Gastroesophageal sphincter (tissue), 4 donors: Measurements from ENCODE around the gene TBCK. TPM values are rescaled to one million over a fixed set of nuclear protein-coding genes. Genes with fewer than 3 reads are reported as not detected.

Experiments
- ATAC-seq: fragments of 150-250 bp; one replicate; pipeline ENCODE4 v1.9.1; 2016; ENCODE audit warnings: mild to moderate bottlenecking, moderate library complexity
- H3K27ac ChIP-seq, 4 donors: fragments of 200-600 bp; sonication (generic) in 3 of 4; 1 replicate in 3 of 4; 2 replicates in 1 of 4; pipeline ENCODE4 v1.5.1; 2016 to 2019
- H3K27me3 ChIP-seq: fragments of 200-600 bp; sonication (generic); one replicate; pipeline ENCODE4 v1.5.1; 2019
- H3K36me3 ChIP-seq, 2 donors: fragments of 200-600 bp; sonication (generic); one replicate each; pipeline ENCODE4 v1.5.1; 2019; ENCODE audit warnings: control low read depth in 1 of 2
- H3K4me1 ChIP-seq, 3 donors: fragments of 200-600 bp; sonication (generic); 1 replicate in 2 of 3; 2 replicates in 1 of 3; pipeline ENCODE4 v1.5.1; 2016 to 2019; ENCODE audit warnings: control low read depth in 2 of 3
- H3K4me3 ChIP-seq, 2 donors: fragments of 200-600 bp; sonication (generic); one replicate each; pipeline ENCODE4 v1.5.1; 2019; ENCODE audit warnings: mild to moderate bottlenecking in 1 of 2, moderate library complexity in 1 of 2
- H3K9me3 ChIP-seq, 3 donors: fragments of 200-600 bp; sonication (generic); one replicate each; pipeline ENCODE4 v1.5.1; 2017 to 2019; ENCODE audit warnings: control low read depth in 2 of 3
- EP300 ChIP-seq: sonication (generic); formaldehyde crosslinking; IDR thresholded peaks from one replicate; pipeline ENCODE4 v1.6.1; 2017; ENCODE audit warnings: antibody characterized with exemption, mild to moderate bottlenecking
- POLR2A ChIP-seq, 2 donors: fragments of 450-650 bp; IDR thresholded peaks; one replicate each; pipeline ENCODE4 v1.6.1; 2017; ENCODE audit warnings: antibody characterized with exemption in 2 of 2, mild to moderate bottlenecking in 2 of 2, moderate library complexity in 1 of 2
- POLR2AphosphoS5 ChIP-seq: sonication (generic); formaldehyde crosslinking; IDR thresholded peaks from one replicate; pipeline ENCODE4 v1.6.1; 2017; ENCODE audit warnings: antibody characterized with exemption
- WGBS, 2 donors: methylation state at CpG; one replicate each; pipeline ENCODE4 v1.1.5; 2018; ENCODE audit warnings: low coverage in 1 of 2; 5-methylcytosine and 5-hydroxymethylcytosine counted together
- total RNA-seq, 4 donors: library from RNA; depleted of rRNA; stranded (reverse); fragments of >200 nt; gene quantifications; one replicate each; pipeline ENCODE4 v1.1.0, GENCODE V29; 2016
- TF ChIP-seq, protein P1 (sequence below), 4 experiments: fragments of 200-600 bp in 2 of 4; fragments of 450-650 bp in 2 of 4; sonication (generic) in 1 of 4; IDR thresholded peaks; one replicate each; pipeline ENCODE4 v1.5.1; 2017 to 2019; ENCODE audit warnings: antibody characterized with exemption in 4 of 4, mild to moderate bottlenecking in 2 of 4, moderate library complexity in 2 of 4

The TBCK gene
- total RNA-seq, 4 donors from 2014 or later, result 18.9 to 42.0 (median 20.9) TPM

DNA sequence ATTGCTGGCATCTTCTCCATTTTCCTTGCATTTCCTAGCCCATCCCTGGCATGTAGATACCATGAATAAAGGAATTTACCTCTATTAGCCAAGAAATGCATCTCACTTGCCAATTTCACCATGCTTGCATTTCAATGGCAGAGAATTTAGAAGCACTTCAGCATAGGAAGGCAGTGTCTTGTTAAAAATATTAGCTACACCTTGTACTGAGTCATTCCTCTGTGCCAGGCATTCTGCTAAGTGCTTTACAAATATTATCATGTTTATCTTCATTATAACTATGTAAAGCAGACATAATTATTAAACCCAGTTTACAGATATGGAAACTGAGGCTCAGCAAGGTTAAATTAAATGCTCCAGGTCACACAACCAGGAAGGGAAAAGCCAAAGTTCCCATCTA lies 282.5 kb downstream of the TBCK start:
- TF ChIP-seq POLR2AphosphoS5 (no peak), EP300 (no peak)
- Histone ChIP-seq H3K36me3 (no peaks in the 10 kb centered on the region), H3K4me1 (peaks cover 0 to 9% (median 0%) of the 10 kb centered on the region in 3 donors), H3K9me3 (peaks cover 0 to 10% (median 0%) of the 10 kb centered on the region in 3 donors), H3K4me3 (no peak overlapping the region), H3K27me3 (no peaks in the 10 kb centered on the region), H3K27ac (no peak overlapping the region)
- no peak for ATAC-seq

DNA sequence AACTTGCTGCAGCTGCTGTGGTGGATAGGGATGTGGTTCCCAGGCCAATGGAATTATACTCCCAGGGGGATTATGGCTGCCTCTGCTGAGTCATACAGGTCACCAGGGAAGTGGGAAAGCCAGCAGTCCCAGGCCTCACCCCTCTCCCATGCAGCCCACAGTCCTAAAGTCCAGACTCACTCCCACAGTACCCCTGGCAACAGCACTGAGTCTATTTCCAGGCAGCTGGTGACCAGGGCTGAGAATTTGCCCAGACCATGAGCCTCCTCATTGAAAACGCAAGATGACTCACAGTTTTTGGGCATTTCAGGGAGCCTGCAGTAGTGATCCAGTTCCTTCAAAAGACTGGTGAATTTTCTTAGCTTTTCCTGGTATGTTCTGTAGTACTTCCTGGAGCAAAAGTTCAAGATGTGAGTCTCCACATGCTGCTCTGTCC lies 283.1 kb downstream of the TBCK start:
- TF ChIP-seq EP300 (no peak), POLR2A (IDR thresholded peaks at IDR 0.05) (no peak), POLR2AphosphoS5 (no peak)
- TF ChIP-seq, protein P1, sequence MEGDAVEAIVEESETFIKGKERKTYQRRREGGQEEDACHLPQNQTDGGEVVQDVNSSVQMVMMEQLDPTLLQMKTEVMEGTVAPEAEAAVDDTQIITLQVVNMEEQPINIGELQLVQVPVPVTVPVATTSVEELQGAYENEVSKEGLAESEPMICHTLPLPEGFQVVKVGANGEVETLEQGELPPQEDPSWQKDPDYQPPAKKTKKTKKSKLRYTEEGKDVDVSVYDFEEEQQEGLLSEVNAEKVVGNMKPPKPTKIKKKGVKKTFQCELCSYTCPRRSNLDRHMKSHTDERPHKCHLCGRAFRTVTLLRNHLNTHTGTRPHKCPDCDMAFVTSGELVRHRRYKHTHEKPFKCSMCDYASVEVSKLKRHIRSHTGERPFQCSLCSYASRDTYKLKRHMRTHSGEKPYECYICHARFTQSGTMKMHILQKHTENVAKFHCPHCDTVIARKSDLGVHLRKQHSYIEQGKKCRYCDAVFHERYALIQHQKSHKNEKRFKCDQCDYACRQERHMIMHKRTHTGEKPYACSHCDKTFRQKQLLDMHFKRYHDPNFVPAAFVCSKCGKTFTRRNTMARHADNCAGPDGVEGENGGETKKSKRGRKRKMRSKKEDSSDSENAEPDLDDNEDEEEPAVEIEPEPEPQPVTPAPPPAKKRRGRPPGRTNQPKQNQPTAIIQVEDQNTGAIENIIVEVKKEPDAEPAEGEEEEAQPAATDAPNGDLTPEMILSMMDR (IDR thresholded peaks at IDR 0.05), result no peak

DNA sequence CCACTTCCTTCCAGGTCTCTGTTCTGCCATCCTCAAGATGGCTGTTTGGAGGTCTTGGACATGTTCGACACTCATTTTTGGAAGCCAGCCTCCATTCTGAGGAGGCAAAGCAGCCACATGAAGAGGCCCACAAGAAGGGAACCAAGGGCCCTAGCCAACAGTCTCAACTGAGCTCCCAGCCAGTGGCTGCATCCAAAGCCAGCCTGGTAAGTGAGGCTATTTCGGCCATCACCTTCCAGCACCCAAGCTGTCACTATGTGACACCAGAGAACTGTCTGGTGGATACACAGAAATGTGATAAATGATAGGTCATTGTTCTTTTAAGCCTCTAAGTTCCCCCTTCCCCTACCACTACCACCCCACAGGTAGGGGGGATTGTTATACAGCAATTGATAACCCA lies 293.6 kb downstream of the TBCK start:
- no peak overlapping the region for H3K27ac ChIP-seq
- H3K27me3 ChIP-seq, result no peaks in the 10 kb centered on the region
- peak; percentile 7 for ATAC-seq
- H3K4me1 ChIP-seq, result peaks cover 0 to 7% (median 0%) of the 10 kb centered on the region in 3 donors
- 100% methylated on average over 1 of the region's 2 CpGs; no CpG with 5 or more reads in 1 of the 2 donors for WGBS, 2 donors
- no peak overlapping the region for H3K4me3 ChIP-seq
- no peaks in the 10 kb centered on the region for H3K9me3 ChIP-seq
- TF ChIP-seq, protein P1 (IDR thresholded peaks at IDR 0.05), result no peak
- H3K36me3 ChIP-seq, result no peaks in the 10 kb centered on the region

More for the DNA sequence above, 283.1 kb downstream of the TBCK start:
- no peak for ATAC-seq
- Histone ChIP-seq H3K27ac (no peak overlapping the region), H3K27me3 (no peaks in the 10 kb centered on the region), H3K36me3 (no peaks in the 10 kb centered on the region), H3K9me3 (peaks cover 0 to 10% (median 0%) of the 10 kb centered on the region in 3 donors), H3K4me3 (no peak overlapping the region), H3K4me1 (peaks cover 0 to 9% (median 0%) of the 10 kb centered on the region in 3 donors)
- 75 to 86% methylated on average over 1 of the region's 1 CpG for WGBS, 2 donors

DNA sequence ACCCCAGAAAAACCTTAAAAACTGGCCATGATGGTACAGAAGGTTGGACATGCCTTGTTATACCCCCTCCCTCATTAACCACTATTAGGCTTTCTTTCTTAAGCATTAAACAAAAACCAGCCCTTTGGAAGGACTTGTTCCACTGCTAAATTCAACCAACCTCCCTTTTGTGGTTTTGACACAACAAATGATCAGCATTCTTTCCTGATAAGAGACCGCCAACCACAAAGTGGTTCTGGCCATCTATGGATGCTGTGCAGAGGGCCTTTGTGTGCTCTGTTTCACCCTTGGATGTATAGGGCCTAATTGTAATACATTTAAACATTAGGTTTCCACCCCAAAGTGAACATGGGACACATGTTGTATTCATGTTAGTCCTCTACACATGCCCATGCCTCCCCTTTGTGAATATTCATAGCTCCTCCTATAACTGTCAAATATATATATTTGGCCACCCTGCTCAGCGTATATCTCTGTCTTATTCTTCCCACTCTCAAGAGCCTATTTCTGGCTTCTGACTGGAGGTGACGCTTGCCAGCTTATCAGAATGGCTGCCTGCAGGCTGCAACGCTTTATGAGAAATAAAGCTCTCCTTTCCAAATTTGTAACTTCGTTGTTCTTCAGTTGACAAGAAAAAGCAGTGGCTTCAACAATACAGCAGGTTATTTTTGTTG lies 294.1 kb downstream of the TBCK start:
- H3K9me3 ChIP-seq, result no peaks in the 10 kb centered on the region
- ATAC-seq, result no peak
- 77 to 97% methylated on average over 4 to 5 of the region's 5 CpGs for WGBS, 2 donors
- TF ChIP-seq POLR2A (IDR thresholded peaks at IDR 0.05), result no peak
- no peak for TF ChIP-seq POLR2AphosphoS5
- TF ChIP-seq, protein P1 (IDR thresholded peaks at IDR 0.05), result no peak
- TF ChIP-seq EP300, result no peak
- no peak overlapping the region for H3K4me3 ChIP-seq
- no peaks in the 10 kb centered on the region for H3K27me3 ChIP-seq
- peaks cover 0 to 8% (median 0%) of the 10 kb centered on the region in 3 donors for H3K4me1 ChIP-seq
- H3K36me3 ChIP-seq, result no peaks in the 10 kb centered on the region
- no peak overlapping the region for H3K27ac ChIP-seq

DNA sequence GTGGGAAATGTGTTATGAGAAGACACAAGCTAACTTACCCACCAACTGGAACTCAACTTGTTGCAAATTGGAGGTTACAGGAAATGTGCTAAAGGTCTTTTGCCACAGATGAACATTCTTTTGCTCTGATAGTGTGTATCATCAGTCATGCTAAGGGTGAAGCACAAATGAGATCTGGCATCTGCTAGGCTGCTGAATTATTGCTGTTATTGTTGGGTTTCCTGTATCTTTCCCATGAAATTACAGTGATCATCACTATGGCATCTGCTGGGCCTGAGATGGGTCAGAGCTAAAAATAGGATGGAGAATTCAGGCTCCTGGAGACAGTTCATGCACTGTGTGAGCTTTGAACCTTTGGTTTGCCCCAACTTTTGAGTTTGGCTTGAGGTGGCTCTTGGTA lies 296.2 kb downstream of the TBCK start:
- Histone ChIP-seq H3K4me3 (no peak overlapping the region), H3K4me1 (peaks cover 0 to 8% (median 0%) of the 10 kb centered on the region in 3 donors), H3K9me3 (no peaks in the 10 kb centered on the region), H3K27me3 (no peaks in the 10 kb centered on the region), H3K36me3 (no peaks in the 10 kb centered on the region), H3K27ac (no peak overlapping the region)
- no peak for TF ChIP-seq EP300
- no peak for TF ChIP-seq POLR2A (IDR thresholded peaks at IDR 0.05)
- no peak for TF ChIP-seq POLR2AphosphoS5
- TF ChIP-seq, protein P1 (IDR thresholded peaks at IDR 0.05), result no peak
- no peak for ATAC-seq
